Measurements from ENCODE around the gene BTBD16.

DNA sequence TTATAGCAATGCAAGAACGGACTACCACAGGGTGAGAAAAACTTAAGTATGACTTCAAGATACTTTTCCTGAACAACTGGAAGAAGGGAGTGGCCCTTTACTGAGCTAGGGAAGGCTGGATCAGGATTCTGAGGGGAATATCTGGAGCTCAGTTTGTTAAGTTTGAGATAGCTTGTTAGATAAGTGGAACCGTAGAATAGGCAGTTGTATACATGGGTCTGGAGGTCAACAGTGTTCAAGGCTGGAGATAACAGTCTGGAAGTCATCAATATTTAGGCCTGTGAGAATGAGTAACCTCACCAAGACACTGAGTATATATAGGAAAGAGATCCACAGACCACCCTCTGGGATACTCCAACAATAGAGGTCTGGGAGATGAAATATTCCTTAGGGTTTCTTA, 110.6 kb downstream of the BTBD16 start:
- TF ChIP-seq, protein P1, sequence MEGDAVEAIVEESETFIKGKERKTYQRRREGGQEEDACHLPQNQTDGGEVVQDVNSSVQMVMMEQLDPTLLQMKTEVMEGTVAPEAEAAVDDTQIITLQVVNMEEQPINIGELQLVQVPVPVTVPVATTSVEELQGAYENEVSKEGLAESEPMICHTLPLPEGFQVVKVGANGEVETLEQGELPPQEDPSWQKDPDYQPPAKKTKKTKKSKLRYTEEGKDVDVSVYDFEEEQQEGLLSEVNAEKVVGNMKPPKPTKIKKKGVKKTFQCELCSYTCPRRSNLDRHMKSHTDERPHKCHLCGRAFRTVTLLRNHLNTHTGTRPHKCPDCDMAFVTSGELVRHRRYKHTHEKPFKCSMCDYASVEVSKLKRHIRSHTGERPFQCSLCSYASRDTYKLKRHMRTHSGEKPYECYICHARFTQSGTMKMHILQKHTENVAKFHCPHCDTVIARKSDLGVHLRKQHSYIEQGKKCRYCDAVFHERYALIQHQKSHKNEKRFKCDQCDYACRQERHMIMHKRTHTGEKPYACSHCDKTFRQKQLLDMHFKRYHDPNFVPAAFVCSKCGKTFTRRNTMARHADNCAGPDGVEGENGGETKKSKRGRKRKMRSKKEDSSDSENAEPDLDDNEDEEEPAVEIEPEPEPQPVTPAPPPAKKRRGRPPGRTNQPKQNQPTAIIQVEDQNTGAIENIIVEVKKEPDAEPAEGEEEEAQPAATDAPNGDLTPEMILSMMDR (IDR thresholded peaks at IDR 0.05) = no peak
- TF ChIP-seq POLR2A (IDR thresholded peaks at IDR 0.05) (no peak), EP300 (IDR thresholded peaks at IDR 0.05) (no peak)
